CD4-positive, alpha-beta T cell treated with Interleukin-4 for 4 hours (primary cell): Measurements from ENCODE around the gene ACKR2.
"Not testable (repeated sequence)": the region's sequence is repeated elsewhere in the genome, so short reads cannot be mapped to it uniquely, and the experiment has no call there.

Source experiments
- DNase-seq: peaks from one replicate; pipeline ENCODE4 v3.0.0-alpha.2; 2020

ACKR2 gene

GRCh38 chr3:42865256-42865655 is 56.0 kb downstream of the ACKR2 start:
- no peak for DNase-seq

- no peak for DNase-seq
Observed at GRCh38 chr3:42867138-42867537, 57.9 kb downstream of the ACKR2 start.

DNA sequence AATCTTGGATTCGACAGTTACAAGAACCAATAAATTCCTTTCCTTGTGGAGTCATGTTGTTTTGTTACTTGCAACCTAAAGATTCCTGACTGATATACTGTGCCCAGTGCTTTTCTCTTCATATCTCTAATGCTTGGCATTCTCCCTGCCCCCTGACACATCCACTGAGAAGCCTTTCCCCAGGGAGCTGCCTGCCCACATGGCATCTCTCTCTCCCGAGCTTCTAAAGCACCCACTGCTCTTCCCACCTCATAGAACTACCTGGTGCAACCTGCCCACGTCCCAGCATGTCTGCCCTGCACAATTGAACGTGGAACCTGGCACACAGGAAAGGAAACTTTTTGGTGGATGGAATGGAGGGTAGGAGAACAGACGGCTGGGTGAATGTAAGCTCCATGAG is 59.6 kb downstream of the ACKR2 start:
- no peak for DNase-seq

GRCh38 chr3:42871592-42872196 is 62.4 kb downstream of the ACKR2 start:
- DNase-seq, result no peak

DNA sequence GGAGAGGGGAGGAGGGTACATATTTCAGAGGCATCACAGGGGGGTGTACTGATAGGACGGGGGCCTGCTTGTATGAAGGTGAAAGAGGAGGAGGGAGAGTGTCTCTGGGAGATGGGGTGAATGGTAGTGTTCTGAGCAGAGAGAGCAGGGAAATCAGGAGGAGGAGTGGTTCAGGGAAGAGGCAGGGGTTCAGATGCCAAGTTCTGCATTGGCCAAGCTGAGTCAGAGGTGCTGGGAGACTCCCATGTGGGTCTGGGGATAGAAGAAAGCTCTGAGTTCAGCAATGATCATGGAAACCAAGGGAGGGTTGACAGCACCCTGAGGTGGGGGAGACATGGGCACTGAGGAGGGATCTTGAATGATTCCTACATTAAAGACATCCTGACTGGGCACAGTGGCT is 63.5 kb downstream of the ACKR2 start:
- DNase-seq, result no peak

DNA sequence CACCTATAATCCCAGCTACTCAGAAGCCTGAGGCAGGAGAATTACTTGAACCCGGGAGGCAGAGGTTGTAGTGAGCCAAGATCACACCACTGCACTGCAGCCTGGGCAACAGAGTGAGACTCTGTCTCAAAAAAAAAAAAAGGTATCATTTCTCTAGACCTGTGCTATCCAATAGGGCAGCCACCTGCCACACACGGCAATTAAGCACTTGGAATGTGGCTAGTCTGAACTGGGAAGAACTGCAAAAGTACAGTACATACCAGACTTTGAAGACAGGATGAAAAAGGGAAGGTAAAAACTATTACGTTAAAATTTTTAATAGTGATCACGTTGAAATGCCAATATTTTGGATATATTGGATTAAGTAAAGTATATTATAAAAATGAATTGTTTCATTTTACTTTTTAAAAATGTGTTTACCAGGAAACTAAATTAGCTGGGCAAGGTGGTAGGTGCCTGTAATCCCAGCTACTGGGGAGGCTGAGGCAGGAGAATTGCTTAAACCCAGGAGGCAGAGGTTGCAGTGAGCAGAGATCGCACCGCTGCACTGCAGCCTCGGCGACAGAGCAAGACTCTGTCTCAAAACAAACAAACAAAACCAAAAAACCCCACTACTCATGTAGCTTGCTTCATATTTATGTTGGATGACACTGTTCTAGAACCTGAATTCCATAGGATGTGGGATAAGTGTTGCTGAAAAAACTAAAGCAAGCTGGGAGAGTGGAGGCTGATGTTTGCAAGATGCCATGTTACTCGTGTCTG is 64.2 kb downstream of the ACKR2 start:
- no peak for DNase-seq

DNA sequence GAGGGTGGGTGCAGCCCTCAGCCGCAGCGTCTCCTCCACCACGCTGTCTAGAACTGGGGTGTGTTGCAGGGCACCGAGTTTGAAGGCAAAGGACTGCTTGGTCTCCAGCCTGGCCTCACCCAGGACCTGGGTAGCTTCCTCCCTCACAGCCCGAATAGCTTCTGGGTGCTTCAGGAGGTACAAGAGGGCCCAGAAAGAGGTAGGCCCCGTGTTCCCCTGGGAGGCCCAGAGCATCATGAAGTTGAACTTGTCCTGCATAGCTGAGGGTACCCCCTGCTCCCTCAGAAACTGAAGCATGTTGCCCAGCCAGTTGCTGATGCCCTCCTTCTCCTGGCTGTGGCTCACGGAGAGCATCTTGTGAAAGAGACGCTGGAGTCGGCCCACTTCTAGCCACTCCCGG is 65.5 kb downstream of the ACKR2 start:
- no peak for DNase-seq

DNA sequence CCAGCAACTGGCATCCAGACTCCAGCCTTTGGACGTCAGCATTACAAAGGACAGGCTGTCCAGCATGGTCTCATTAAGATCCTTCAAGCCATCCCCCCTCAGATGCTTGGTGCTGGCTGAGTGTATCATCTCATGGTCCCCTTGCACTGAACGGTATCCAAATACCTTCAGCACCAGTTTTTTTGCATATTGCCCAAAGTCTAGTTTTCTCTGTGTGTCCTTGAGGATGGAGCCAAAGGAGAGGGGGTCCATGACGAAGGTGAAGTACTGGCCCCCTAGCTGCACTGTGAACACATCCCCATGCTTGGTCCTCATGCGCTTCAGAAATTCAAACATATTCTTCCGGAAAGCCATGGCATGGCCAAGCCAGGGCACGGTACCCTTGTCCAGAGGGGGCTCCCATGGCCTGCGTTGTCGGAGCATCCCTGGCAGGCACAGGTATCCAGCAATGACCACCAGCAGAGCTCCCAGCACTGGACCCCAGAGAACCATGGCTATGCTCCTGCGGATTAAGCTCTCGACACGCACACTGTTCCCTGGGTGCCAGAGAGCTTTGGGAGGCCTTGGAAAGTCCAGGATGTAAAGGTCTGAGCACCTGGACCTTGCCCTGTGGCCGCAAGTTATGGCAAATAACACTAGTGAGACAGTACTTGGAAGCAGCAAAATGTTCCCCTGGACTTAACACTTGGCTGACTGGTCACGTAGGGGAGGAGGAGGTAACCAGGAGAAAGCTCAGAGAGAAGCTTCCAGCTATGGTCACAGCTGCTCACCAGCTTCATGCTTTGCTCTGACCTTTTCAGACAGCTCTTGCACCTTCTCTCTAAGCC is 66.3 kb downstream of the ACKR2 start, which contains the start of gene CYP8B1:
Gene CYP8B1, minus strand, starts transcription at position 555 of the 827 bp plus-strand sequence. Its CDS starts 63 bp downstream, at position 492.
- DNase-seq, result no peak

- no peak for DNase-seq
Observed at GRCh38 chr3:42876401-42876800, 67.2 kb downstream of the ACKR2 start.

DNA sequence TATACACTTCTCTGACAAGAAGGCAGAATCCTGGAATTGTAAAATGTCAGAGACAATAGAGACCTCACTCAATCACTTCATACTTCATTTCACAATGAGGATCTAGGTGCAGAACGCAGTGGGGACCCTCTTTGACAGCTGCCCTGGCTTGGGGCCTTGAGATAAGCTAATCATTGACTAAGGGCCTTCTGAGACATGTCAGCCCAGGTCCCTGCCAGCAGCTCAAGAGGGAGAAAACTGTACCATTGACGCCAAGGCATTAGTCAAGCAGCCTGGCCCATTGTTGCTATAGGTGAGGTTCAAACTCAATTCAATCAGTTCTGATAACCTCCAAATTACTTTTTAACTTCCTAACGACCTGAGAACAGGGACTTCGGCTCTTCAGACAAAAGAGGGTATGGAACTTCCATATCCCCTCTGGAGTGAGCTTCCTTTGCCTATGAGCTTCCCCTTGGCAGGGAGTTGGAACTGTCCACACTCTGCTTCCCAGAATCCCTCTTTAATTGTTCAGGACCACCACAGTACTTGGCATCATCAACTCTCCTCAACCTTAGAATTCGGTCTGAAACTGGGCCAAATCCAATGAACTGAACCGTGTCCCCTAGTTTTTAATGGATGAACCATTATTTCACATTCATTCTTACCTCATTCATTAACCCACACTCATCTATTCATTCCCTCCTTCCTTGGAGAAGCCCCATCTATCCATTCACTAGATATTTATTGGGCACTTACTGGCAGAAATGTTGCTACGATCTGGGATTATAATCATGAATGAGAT is 67.9 kb downstream of the ACKR2 start:
- DNase-seq, result no peak

- DNase-seq, result no peak
Observed at GRCh38 chr3:42877881-42878280, 68.6 kb downstream of the ACKR2 start.

- no peak for DNase-seq
Observed at GRCh38 chr3:42880183-42880582, 70.9 kb downstream of the ACKR2 start.

GRCh38 chr3:42880601-42881451 is 71.6 kb downstream of the ACKR2 start:
- peak; percentile 87 for DNase-seq

DNA sequence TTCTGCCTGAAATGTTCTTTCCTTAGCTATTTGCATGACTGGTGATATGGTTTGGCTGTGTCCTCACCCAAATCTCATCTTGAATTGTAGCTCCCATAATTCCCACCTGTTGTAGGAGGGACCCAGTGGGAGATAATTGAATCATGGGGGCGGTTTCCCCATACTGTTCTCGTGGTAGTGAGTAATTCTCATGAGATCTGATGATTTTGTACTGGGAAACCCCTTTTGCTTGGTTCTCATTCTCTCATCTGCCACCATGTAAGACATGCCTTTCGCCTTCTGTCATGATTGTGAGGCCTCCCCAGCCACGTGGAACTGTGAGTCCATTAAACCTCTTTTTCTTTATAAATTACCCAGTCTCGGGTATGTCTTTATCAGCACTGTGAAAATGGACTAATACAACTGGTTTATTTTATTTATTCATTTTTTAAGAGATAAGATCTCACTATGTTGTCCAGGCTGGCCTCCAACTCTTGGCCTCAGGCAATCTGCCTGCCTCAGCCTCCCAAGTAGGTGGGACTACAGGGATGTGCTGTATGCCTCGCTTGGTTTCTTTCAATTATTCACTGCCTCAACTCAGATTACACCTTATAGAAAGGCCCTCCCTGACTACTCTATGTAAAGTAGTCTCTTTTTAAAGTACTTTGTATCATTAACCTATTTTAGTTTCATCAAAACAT is 74.1 kb downstream of the ACKR2 start:
- not testable (repeated sequence) for DNase-seq

GRCh38 chr3:42884324-42884723 is 75.1 kb downstream of the ACKR2 start:
- no peak for DNase-seq

- DNase-seq, result no peak
Observed at GRCh38 chr3:42886294-42886822, 77.1 kb downstream of the ACKR2 start.

GRCh38 chr3:42887084-42887483 is 77.8 kb downstream of the ACKR2 start:
- DNase-seq, result no peak

DNA sequence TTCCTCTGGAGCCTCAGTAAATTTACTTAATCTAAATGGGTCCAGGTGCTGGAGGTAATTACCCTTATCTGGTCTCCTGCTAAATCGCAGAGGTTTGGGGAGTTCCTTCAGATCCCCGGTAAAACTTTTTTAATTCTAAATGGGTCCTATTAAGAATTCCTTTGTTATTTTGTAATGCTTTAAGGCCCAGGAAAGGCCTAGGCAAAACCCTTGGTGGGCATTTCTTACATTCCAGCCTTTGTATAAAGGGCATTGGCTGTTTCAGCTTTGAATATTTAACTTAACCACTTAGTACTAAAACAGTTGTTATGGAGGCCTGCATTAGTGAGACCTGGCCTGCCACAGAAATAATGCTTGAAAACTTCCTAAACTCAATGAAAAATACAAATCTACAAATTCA is 81.8 kb downstream of the ACKR2 start:
- DNase-seq, result no peak

- no peak for DNase-seq
Observed at GRCh38 chr3:42892169-42892568, 82.9 kb downstream of the ACKR2 start.

DNA sequence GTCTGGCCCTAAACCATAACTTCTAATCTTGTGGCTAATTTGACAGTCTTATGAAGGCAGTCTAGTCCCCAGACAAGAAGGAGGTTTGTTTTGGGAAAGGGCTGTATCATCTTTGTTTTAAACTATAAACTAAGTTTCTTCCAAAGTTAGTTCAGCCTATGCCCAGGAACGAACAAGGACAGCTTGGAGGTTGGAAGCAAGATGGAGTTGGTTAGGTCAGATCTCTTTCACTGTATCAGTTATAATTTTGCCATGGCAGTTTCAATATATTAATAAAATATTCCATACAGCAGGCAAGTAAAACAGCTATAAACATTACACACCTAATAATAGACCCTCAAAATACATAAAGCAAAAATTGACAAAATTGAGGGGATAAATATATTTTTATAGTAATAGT is 83.6 kb downstream of the ACKR2 start:
- no peak for DNase-seq
